Renal pelvis (tissue), 4 donors: Measurements from ENCODE around the gene CACNA2D3. TPM values are rescaled to one million over a fixed set of nuclear protein-coding genes. Genes with fewer than 3 reads are reported as not detected.

Experiments used
- DNase-seq: peaks from one replicate; pipeline ENCODE4 v3.0.0-alpha.2; 2013
- polyA plus RNA-seq, 3 donors: library from polyadenylated mRNA; unstranded; fragments of 120-200 nt; gene quantifications; one replicate each; pipeline ENCODE4 v1.2.1, GENCODE V29; 2013; ENCODE audit not compliant: insufficient read length in 3 of 3

CACNA2D3 gene
- polyA plus RNA-seq, 3 donors, result 1.3 to 1.7 (median 1.6) TPM

- no peak for DNase-seq
These were observed 553.7 kb downstream of the CACNA2D3 start for GRCh38 chr3:54676087-54676486.

DNA sequence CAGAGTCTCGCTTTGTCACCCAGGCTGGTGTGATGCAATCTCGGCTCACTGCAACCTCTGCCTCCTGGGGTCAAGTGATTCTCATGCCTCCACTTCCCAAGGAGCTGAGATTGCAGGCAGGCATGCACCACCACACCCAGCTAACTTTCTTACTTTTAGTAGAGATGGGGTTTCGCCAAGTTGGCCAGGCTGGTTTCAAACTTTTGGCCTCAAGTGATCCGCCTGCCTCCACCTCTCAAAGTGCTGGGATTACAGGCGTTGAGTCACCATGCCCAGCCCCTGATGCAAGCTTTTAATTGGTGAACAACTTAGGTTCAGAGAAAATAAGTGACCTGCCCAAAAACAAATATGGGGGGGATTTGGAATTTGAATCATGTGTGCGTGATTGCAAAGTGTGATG is 559.4 kb downstream of the CACNA2D3 start:
- no peak for DNase-seq

DNA sequence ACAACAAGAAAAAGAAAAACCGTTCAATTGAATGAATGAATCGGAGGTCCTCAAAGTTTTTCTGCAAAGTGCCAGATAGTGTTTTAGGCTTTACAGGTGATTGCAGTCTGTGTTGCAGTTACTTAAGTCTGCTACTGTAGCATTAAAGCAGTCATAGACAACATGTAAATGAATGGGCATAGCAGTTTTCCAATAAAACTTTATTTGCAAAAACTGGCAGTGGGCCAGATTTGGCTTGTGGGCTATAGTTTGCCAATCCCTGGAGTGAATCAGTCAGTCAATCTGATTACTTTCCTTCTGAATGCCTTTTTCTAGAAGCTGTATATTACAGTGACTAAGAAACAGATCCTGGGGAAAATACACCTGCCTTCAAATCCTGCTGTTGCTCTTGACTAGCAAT is 562.9 kb downstream of the CACNA2D3 start:
- DNase-seq, result no peak

DNA sequence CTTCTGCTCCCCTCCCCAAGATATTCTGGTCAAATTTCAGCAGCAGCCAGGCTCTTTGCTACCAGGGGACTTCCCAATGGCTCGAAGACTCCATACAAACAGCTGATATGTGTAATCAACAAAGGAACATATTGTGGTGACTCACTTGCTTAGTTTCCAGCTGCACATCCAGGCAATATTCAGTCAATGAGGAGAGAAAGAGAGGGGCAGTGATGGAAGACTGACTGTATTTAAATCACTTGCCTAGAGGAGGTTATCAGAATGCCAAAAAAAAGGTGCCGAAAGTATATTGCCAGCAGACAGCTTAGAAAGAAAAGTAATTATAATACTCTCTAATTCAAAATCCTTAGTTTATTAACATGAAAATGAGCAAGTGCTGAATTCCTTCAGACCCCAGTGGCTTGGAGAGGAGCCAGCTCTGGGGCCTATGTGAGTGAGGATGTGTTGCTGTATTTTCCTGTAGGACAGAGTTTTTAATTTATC is 569.0 kb downstream of the CACNA2D3 start:
- no peak for DNase-seq

GRCh38 chr3:54696313-54696712 is 574.0 kb downstream of the CACNA2D3 start:
- no peak for DNase-seq

DNA sequence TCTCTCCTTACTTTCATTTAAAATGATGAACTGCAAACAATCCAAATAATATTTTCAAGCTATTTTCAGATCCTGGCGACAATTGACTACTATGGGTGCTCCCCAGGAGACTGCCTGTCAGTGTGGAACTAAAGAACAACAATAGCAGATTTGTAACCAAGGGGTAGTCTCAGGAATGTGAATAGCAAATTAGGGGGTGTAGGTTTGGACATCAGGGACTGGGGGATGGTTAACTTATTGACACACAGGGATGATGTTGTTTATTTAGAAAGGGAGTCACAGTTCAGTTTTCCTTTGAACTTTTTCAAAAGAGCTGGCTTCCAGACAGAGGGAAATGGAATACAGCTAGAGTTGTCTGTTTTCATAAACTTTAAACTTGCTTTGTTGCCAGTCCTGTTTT is 575.7 kb downstream of the CACNA2D3 start:
- no peak for DNase-seq

GRCh38 chr3:54703923-54704322 is 581.6 kb downstream of the CACNA2D3 start:
- DNase-seq, result no peak

GRCh38 chr3:54705730-54706129 is 583.4 kb downstream of the CACNA2D3 start:
- no peak for DNase-seq

DNA sequence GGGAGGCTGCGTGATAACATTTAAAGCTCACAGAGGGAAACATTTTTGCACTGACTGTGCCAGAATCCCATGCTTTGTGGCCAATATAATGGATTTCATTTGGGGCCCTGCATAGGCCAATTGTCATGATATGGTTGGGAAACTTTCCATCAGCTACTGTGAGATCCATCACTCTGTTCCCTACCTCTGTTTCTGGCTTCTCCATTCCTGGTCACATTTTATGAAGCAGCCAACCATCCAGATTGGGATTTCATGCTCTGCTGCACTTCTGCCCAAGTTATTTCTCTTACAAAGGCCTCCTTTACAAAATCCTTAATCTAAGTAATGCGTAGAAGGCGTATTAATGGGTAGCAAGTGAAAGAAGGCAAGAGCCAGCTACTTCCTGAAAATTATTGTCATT is 584.4 kb downstream of the CACNA2D3 start:
- DNase-seq, result no peak

DNA sequence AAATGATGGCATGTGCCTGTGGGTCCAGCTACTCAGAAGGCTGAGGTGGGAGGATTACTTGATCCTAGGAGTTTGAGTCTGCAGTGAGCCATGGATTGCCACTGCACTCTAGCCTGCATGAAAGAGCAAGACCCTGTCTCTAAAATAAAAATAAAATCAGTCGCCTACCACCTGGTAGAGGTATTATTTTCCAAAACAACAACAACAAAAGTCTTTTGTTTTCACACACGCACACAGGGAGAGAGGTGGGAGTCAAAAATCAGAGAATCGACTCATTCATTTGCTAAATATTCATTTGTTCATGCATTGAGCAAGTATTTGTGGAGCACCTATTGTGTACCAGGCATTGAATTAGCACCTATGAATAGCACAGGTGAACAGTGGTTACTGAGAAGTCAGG is 587.4 kb downstream of the CACNA2D3 start:
- DNase-seq, result no peak

- DNase-seq, result no peak
These were observed 588.6 kb downstream of the CACNA2D3 start for GRCh38 chr3:54710954-54711353.

- DNase-seq, result no peak
These were observed 590.2 kb downstream of the CACNA2D3 start for GRCh38 chr3:54712539-54712938.

GRCh38 chr3:54713031-54713430 is 590.7 kb downstream of the CACNA2D3 start:
- no peak for DNase-seq

DNA sequence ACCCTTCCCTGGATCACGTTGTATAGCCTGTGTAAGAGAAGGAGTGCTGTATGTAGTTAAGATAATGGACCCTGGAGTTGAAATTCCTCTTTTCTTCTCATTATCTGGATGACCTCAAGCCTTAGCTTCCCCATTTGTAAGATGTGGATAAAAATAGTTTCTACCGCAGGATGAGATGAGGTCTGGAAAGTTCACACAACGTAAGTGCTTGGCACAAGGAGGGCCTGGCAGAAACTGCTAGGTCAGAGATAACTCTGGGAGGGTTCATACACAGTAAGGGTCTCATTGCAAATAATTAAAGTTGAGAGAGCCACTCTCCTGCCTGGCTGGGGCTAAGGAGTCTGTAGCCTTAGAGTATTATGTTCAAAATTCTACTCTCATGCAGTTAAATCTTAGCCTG is 591.1 kb downstream of the CACNA2D3 start:
- DNase-seq, result no peak

- DNase-seq, result no peak
These were observed 591.7 kb downstream of the CACNA2D3 start for GRCh38 chr3:54714035-54714434.

DNA sequence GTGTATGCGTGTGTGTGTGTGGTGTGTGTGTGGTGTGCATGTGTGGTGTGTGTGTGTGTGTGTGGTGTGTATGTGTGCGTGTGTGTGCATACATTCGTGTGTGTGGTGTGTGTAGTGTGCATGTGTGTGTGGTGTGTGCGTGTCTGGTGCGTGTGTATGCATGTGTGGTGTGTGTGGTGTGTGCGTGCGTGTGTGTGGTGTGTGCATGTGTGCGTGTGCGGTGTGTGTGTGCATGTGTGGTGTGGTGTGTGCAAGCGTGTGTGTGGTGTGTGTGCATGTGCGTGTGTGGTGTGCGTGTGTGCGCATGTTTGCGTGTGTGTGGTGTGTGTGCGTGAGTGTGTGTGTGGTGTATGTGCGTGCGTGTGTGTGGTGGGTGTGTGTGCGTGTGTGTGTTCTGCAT is 595.2 kb downstream of the CACNA2D3 start:
- DNase-seq, result no peak

DNA sequence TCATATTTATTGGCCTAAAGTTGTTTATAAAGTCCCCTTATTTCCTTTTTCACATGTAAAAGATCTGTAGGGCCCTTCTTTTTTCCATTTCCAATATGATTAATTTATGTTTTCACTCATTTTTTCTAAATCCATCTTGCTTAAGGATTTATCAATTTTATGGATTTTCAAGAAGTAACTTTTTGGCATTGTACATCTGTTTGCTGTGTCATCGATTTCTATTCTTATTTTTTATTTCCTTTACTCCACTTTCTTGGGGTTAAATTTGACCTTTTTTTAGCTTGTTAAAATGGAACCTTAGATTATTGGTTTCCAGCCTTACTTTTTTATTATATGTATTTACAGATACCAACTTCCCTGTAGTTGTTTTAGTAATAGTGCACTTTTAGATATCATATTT is 597.6 kb downstream of the CACNA2D3 start:
- no peak for DNase-seq

DNA sequence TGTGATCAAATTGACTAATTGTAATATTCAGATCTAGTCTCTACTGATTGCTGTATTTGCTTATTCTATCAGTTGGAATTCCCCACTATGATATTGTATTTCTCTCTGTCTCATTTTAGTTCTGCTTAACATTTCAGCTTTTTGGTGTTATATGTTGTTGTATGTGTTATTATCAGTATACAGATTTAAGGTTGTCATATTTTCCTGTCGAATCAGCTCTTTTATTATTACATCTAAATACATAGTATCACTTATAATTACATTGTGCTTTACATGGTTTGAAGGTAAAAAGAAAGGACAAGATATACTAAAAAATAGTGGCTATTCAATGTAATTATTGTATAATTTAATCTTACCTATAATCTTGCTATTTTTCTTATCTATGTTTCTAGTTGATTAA is 598.3 kb downstream of the CACNA2D3 start:
- no peak for DNase-seq

DNA sequence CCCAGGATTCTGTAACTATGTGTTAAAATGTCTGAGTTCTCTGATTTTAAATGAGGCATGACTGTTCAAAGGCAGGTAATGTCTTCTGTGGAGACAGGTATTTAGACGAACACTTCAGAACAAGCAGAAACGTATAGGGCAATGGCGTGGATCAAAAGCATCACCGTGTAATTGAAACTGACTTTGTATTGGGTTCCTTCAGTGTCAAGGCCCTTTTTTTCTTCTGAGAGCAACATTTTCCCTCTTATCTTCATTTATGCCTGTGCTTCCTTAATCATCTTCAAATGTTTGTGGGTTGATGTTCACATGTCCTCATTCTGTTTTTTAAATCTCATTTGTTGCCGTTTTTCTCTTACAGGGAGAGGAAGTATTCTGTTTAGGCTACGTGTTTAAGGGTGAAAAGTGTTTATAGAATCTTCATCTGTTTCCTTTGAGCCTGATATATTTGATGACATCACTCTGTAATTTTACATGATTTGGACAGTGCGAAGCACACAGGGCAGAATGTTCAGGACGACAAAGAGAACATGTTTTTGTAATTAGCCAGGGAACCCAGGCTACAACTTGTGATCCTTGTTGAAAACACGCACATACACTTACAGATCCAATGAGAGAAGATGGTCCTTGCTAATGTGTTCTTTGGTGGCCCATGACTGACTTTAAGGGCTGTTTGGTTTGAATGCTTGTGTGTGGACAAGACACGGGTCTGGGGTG is 609.5 kb downstream of the CACNA2D3 start:
- no peak for DNase-seq

DNA sequence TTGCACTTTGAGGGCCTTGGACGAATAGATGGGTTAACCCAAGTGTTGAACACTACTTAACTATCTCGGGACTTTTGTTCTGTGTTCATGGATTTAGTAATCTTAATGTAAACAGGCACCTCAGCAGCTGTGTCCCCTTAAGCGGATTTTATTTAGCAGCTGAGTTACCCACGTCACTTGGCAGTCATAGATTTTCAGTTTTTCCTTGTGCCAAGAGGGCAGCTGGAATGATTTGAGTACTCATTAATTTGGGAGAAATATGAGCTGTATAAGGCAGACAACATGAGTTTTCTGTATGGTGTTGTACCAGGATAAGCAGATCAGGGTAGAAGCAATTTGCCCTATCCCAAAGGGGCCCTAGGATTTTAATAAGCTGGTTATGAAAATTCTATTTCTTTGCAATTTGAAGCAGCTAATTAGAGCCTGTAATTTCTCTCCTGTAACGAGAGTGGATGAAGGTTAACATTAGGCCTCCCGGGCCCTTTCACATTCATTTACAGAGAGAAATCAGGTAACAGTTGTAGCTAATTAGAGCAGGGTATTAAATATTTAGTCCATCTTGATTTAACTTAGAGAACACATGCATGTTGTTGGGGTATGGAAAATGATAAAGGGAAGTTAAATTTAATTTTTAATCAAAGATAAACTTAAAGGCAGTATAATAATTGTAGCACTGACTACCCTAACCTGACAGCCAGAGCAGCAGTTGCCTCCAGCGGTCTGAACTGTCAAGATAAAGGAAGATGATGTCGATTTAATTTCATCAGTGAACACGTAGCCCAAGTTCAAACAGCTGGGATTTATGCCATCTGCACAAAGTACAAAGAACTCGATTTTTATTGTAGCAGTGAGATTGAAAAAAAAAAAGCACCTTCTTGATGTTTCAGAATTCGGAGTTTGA is 611.0 kb downstream of the CACNA2D3 start:
- DNase-seq, result no peak

DNA sequence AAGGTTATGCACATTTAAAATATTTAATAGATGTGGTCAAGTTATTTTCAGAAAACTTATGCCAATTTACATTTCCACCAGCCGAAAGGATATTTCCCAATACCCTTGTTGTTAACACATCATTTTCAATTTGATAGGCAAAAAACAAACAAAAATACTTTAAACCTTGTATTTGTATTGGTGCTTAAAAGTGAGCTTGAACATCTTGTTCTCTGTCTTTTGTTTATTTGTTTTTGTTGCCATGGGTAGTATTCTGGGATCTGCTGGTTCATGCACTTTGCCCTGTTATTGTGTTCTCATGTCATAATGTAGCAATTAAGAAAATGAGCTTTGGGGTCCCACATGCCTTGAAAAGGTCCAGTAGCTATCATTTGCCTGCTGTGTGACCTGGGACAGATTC is 614.1 kb downstream of the CACNA2D3 start:
- no peak for DNase-seq

GRCh38 chr3:54743755-54744154 is 621.4 kb downstream of the CACNA2D3 start:
- DNase-seq, result no peak

DNA sequence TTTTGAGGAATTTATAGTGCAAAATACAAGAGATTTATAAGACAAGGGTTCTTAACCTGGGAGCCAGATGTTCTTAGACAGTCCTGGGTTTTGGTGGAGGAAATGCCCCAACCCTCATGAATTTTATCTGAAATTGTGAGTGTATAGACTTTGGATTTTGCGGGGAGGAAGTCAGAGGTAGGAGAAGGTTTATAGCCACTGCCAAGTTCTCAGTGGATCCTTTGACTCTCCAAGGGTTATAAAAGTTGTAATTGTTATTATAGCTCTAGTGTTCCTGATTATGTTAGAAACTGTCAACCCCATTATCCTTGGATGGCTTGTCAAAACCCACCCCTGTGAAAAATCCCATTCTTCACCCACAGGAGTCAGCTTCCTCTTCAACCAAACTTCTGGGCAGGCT is 621.9 kb downstream of the CACNA2D3 start:
- DNase-seq, result no peak
